HG03103 (cell line): Measurements from ENCODE around the gene HOXA13.

Source experiments
- ATAC-seq: cut with Tn5 transposase; IDR thresholded peaks from one replicate; pipeline ENCODE4 v1.9.1; 2021; ENCODE audit warnings: low read depth; ENCODE audit not compliant: unreplicated experiment

Gene HOXA13

DNA sequence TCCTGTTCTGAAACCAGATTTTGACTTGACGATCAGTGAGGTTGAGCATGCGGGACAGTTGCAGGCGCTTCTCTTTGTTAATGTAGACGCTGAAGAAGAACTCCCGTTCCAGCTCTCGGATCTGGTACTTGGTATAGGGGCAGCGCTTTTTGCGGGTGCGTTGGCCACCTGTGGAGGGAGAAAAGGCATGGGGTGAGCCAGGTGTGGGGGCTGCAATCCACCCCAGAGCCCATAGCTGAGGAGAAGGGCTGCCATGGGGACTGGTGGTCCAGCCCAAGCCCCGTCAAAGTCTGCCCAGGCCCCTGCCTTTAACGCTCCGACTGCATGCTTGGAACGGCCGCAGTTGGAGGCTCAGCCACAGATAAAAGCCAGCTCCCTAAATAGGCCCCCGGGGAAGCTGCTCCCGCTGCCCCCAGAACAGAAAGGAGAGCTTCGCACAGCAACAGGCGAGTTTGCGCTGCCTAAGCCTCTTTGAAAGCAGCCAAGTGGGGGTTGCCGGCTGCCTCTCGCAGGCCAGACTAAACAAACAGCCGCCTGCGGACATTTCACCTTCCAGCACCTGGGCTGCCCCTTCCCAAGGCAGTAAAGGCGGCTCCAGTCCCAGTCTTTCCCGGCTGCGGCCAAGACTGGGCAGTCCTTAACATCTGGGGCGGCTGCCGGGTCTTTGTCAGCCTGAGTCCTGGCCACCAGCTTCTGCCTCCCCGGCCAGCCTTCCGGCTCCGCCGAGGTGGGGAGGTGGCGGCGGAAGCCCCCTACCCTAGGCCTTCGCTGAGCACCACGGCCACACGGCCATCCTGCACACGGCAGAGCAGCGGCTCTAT is 16.8 kb downstream of the HOXA13 start:
- ATAC-seq, result no peak

DNA sequence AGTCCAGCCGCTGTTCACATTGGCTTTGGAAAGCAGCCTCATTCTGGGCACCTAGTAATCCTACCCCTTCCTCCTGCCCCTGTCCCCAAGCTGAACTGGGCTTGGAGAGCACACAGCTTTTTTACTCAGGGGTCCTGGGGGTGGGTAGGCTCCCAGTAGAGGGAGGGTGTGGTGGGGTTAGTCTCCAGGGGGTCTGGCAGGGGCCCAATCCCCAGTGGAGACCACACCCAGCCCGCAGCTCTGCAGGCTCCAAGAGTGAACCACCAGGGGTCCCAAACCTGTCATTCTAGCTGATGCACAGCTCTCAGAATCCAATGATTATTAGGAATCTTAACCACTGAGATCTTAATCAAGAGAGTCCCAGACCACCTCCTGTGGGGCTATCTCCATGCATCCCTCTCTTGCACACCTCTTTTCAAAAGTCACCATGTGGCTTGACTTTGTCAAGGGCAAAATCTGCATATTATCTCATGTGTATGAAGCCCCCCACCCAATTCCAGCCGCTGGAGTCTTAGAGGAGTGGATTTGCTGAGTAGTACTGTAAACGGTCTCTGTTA is 17.5 kb downstream of the HOXA13 start:
- ATAC-seq, result no peak

DNA sequence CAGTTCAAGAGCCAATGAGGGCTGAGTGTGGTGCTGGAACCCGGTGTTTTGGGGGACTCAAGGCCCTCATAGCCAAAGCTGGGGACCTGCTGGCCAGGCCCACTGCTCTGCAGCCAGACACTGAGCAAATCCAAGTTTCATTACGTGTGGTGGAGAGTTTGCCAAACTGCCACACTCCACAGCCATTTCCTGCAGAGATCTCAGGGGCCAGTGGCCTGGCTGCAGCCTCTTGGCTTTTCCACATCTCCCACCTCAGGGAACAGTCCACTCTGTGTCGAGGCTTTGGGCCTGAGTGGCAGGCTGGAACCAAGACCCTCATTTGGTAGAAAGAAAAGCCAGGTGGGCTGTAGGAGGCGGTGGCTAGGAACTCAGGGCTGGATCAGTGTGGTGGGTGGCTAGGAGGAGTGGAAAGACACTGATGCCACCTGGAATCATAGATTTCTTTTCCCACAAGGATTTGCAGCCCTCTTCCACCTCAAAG is 18.1 kb downstream of the HOXA13 start:
- ATAC-seq, result no peak

DNA sequence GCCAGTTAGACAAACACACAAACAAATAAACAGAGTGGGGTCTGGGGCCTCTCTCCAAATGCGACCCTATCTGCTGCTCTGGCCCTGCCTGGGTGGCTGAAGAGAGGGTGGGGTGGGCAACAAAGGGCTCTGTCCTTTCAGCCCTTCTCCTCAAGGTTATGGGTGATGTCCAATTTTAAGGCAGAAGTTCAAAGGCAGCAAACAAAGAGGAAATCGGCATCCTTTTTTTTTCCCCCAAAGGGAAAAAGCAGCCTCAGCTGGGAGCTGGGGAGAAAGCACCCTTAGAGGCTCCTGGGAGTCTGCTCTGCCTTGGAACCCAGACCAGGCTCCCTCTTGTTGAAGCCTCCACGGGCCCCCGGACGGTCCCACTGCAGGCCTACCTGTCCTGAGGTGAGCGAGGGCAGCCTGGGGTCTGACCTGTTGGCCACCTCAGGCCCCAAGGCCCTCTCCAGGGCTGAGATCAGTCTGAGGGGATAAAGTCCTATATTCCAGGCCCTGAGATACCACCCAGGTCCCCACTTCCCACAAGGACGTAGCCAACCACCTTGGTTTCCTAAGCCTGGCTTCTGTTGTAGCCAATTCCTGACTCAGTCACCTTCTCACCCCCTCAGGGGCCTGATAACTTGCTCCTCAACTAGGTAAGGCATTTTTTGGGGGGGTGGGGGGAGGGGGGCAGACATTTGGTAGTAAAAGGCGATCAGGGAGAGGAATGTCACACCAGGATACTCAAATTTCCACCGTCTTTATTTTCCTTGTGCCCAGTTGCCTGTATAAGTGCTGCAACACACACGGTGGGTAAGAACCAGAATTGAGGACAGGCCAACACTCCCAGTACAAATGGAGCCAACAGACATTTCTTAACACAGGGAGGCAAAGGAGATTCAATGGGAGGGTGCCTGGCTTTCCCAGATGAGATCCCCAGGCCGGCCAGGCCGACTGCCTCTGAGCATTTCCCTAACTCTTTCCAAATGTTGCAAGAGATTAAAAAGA is 19.2 kb downstream of the HOXA13 start:
- ATAC-seq, result no peak

DNA sequence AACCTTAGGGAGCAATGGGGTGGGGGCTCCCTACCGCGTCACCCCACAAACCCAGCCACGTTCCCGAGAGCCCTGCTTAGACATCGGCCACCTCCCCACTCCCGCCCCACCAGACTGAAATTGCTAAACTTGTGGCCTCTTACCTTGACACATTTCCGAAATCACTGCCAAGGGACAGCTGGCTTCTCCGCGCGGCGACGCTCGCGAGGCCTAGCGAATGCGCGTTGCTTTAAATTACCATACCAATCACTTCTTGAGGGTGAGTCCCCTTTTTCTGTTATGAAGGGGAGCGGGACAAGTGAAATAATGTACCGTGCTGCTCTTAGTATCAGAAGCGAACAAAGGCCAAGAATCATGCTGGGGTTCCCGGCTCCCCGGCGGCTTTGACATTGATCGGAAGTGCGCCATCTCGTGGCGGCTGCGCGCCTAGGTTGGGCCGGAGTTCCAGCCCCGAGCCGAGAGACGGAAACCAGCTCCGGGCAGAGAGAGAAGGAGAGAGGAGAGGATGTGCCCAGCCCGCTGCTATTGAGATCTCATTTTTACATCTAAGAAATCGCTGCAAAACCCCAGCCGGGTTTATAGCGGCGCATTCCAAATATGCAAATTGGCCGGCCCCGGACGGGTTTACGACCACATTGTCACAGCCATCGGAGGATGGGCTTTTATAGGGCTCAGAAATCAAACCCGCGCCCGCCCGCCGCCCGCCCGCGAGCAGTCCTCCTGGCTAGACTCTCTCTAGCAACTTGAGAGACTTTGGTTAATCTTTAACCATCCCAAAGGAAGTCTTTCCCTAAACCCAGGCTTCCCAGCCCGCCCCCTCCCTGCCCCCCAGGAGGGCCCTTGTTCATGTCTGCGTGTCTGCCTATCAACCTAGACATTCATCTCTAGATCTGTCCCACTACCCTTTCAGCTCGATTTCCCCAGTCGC is 20.1 kb downstream of the HOXA13 start:
- ATAC-seq, result no peak

DNA sequence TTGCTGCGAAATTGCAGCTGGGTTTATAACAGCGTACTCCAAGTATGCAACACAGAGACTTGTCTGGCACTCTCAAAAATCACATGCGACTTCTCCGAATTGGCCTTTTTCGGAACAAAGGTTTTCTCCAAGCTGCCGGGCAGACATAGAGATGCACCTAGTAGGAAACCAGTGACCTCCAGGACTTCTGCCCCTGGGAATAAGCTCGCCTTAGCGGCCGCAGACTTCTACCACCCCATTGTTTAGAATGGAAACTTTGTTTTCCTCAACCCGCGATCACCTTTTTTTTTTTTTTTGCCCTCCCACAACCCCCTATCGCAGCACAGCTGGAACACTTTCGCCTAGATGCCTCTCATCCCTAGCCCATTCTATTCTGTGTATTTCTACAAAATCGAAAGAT is 20.9 kb downstream of the HOXA13 start:
- ATAC-seq, result no peak

DNA sequence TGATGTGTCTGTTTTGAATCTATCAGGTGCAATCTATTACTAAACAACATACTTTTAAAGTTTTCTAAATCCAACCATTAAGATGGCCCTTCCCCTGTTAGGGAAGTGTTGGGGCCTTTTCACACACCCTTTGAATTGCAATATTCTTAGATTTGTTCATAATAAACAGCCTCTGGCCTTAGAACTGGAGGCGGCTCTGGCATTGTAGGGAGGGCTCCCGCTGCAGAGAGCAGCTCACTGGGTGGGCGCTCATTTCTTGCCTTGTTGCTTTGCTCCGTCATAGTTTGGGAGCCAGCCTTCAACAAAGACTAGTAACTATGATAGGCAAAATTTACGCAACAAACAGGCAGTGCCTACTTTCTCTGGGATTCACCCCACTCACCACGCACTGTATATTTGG is 21.5 kb downstream of the HOXA13 start:
- ATAC-seq, result no peak

DNA sequence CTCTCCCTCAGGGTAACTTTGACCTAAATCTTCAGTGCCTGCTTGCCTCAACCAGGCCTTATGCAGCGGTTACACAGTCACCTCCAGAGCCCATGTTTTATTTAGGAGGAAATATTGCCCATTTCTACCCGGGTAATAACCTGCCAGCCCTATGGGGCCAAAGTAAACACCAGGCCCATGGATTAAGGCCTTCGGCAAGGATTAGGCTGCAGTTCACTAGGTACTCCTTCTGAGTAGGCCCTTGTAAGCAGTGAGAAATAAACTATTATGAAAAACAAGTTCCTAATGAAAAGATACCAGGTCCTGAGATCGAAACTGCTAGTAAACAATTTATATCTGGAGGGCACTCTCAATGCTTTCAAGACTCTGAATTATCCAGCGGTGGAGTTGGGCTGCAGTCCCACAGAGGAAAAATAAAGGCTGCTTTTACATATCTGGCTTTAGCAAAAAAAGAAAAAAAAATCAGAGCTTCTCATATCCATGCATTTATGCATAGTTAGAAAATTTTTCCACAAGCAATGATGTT is 22.0 kb downstream of the HOXA13 start:
- ATAC-seq, result no peak

DNA sequence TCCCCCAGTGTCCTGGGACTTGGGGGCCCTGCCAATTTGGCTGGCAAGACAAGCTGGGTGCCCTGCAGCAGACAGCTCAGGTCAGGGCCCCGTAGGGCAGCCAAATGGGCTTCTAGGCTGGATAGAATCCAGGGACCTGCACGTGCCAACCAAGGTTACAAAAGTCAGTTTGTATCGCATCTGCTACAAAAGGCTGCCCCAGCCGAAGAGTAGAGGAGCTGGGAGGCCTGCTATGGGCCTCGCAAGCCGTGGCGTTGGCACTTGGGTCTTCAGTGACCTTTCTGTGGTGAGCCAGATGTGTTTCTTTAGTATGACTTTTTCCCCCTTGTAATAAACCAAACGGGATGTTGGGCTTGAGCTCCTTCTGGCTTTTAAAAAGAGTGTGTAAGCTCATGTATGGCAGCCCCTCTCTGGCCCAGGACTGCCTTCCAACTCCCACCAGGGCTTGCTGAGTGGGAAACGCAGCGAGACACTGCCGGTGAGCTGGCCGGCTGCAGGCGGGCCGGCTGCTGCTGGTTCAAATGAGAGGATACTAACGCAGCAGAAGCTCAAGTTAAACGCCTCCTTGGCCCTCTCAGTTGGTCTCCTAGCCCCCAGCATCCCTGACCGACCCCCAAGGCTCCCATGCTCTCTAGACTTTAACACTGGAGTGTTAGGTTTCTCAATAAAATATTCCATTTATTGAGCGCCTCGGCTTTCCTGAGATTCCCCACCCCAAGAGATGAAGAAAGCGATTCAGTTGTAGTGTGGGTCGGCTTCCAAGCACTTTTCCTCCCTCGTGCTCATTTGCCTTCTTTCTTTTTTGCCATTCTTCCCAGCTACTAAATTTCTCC is 22.7 kb downstream of the HOXA13 start:
- ATAC-seq, result no peak

DNA sequence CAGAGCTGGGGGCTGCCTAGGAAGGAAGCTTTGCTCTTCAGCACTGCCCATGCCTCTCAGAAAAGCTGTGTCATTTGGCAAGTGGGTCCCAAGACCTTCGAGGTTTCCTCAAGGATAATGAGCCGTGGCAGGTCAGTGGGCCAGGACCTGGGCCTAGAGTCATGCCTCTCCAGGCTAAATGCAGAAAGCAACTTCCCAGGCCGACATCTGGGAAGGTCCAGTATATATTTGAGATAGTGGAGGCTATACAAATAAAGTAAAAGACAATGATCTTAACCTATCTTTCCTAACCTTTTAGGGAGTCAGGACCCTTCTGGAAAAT is 23.4 kb downstream of the HOXA13 start:
- ATAC-seq, result no peak

DNA sequence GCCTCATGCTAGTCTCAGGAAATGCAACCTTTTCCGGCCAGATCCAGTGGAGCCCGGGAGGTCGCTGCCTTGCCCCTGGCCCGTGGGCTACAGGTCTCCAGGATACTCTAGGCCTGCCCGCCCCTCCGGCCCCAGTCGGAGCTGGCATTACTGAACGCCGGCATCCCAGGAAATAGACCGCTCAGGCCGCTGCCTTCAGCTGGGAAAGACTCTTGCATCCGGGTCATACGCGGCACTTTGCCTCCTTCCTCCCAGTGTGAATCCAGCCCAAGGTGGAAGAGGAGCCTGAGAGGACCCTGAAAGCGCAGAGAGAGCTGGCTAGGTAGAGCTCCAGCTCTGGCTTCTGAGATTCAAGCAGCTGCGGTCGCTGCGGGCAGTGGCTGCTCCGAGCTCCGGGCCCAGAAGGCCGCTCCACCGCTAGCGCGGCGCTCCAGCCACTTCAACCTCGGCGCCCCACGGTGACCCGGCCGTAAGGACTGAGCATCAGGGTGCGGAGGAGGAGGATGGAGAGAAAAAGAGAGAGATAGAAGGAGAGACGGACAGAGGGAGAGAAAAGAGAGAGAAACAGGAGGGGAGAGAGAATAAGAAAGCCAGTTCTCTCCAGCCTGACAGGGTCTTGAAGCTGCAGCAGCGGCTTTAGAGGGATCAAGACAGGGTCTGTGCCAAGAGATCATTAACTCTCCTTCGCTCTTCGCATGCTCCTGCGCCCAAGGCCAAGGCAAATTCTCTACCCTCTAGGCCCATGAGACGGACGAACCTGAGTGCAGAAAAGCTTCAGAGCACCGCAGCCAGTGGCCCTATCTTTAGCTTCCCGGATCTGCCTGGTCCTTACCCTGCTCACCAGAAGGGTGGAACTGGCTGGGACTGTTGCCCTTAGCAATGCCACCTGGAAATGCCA is 24.0 kb downstream of the HOXA13 start:
- no peak for ATAC-seq

DNA sequence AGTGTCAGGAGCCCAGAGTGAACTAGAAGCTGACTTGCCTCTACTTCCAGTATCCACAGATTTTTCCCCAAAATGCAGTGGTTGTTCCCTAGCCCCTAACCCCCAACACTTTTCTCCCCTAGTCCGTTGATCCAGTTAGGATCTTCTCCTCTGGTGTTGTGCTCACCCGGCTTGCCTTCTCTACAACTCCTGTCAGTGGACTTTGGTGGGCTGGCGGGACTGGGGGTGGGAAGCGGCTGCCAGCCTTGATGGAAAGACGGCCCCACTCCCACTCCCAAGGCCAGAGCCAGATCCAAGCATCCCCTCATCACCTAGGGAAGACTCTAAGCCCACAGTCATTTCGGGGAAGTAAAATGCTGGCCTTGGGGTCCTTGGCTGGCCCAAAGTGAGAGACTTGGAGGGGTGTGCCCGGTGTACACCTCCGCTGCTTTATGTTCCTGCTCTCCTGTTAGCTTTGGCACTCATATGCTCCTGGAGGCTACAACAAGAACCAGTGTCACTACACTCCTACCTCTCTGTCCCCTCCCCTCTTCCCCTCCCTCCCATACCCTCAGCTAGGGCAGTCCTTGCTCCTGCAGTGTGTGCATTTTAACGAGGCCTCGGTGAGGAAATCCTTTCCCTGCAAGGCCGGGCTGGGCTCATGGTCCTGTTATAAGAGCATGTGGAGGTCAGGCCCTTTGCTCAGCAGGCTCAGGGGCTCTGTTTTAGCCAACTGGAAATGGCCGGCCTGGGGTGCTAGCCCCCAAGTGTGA is 24.8 kb downstream of the HOXA13 start:
- ATAC-seq, result no peak

DNA sequence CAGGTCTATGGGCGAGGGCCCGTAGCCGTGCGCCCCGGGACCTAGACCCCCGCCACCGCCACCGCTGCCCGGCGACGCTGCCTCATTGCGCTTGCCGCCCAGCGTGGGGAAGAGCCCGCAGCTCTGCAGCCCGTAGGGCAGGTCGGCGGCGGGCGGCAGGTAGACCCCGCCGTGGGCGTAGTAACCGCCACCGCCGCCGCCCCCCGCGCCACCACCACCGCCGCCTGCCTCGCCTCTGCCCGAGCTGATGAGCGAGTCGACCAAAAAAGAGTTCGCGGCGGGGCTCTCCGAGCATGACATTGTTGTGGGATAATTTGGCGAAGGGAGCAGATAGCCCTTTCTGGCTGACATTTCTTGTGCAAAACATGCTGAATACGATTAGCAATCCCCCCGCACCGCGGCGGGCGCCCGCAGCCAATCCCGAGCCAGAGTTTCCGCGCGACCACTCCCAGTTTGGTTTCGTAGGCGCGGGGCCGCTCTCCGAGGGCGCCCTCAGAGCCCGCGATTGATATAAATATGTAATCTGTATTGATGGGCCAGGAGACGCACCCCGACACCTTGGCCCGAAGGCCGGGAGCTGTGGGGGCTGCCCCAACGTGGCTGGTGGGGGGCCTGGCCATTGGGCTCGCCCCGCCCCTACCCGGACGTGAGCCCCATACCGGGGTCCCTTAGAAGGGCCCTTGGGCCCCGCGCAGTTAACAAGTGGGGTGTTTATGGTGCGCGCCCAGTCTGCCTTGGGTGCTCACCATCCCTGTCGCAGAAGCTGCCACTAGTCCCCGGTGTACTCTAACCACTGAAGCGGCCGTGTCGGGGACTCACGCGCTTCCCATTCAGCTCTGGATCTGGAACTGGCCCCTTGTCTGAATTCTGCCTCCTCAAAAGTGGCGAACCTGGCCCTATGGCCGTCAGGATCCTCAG is 25.7 kb downstream of the HOXA13 start, which contains the start of gene HOXA10:
HOXA10 (minus strand) TSS at position 365 of the 918 bp plus-strand sequence; CDS start at position 351, 14 bp downstream.
- no peak for ATAC-seq

DNA sequence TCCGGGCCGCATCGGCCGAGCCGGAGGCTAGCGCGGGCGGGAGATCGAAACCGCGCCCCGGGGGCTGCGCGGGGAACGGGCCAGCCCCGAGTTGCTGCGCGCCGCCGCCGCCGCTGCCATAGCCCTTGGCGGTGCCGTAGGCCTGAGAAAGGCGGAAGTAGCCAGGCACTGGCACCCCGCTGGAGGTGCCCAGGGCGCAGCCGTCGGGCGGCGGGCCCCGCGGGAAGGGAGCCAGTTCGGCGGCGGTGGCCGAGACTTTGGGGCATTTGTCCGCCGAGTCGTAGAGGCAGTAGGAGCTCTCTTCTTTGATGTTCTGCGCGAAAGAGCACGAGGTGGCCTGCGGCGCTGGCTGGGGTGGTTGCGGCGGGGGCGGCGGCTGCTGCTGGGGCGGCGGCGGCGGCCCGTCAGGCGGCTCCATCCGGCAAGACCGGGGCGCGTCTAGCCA is 26.4 kb downstream of the HOXA13 start:
- no peak for ATAC-seq

DNA sequence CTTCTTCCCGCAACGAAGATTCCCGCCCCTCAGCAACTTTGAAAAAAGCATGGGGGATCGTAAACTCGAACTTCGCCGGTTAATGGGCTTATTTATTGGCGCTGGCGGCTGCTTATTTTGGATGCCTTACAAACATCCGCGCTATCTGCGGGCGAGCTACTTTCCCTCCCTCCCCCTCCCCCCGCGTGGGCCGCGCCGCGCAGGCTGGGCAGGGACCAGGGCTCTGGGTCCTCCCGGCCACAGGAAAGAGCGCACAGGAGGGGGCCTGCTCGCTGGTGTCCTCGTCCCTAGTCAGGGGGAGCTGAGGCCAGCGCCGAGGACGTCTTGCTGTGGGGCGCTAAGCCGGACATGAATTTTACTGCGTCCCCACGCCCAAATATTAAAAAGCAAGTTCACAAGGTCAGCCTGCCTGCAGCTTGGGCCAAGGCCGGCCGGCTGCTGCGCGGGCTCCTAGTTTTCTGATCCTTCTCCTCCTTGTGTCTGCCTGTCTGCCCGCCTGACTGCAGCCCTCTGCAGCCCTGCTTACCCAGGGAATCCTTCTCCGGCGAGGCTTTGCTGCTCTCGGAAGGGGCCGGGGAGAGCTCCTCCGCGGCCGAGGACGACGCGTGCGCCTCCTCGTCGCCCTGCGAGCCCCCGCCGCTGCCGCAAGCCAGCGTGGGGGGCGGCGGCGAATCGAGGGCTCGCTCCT is 26.9 kb downstream of the HOXA13 start:
- no peak for ATAC-seq
